Stimulated activated CD4-positive, alpha-beta T cell treated with anti-CD3 and anti-CD28 coated beads, Interleukin-1b, Interleukin-23, amount 100 ng/mL, for 1 hour (primary cell): ENCODE results near the gene ERP27.

Source experiments
- DNase-seq, 2 donors: peaks; one replicate each; pipeline ENCODE4 v3.0.0-alpha.2; 2020; ENCODE audit warnings: low read depth in 2 of 2

Gene ERP27

DNA sequence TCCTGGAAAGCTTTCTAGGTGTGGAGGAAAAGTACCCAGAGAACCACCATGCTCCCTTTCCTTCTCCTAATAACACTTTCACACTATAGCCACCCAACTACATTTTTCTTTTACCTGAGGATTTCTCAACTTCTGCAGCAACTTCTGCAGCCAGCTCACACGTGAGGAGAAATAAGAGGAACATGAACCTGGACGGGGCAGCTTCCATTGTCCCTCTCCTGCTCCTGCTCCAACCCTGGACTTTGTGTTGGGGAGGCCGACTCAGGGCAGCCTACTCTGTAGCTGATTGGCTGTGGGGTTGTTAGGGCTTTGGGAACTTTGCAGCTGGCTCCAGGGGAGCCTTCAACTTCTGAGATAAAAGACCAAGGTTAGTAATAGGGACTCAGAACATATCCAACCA is at the start of gene ERP27:
Gene ERP27, minus strand, starts transcription at position 237 of the 400 bp plus-strand sequence. Its CDS starts 29 bp downstream, at position 208.
- DNase-seq, result no peak

DNA sequence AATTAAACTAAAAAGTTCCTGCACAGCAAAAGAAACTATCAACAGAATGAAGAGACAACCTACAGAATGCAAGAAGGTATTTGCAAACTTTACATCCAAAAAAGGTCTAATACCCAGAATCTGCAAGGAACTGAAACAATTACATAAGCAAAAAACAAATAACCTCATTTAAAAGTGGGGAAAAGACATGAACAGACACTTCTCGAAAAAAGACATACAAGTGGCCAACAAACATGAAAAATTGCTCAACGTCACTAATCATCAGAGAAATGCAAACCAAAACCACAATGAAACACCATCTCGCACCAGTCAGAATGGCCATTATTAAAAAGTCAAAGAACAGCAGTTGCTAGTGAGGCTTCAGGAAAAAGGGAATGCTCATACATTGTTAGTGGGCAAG is 49.7 kb upstream of the ERP27 start:
- no peak for DNase-seq

DNA sequence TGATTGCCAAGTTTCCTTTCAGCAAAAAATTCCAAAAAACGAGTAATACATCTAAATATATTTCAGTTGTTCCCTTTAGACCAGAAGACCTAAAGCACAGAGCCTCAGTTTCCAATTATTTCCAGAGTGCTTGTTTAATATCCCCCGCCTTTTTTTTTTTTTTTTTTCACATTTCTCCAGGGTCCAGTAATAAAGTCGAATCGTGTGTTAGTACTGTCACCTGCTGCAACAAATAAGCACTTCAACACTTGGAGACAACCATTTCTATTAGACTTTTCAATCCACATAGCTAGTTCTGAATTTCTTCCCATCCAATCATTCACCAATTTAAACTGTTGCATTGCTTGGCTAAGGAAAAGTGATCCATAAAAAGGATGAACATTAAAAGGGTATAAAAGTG is 48.1 kb upstream of the ERP27 start:
- no peak for DNase-seq

DNA sequence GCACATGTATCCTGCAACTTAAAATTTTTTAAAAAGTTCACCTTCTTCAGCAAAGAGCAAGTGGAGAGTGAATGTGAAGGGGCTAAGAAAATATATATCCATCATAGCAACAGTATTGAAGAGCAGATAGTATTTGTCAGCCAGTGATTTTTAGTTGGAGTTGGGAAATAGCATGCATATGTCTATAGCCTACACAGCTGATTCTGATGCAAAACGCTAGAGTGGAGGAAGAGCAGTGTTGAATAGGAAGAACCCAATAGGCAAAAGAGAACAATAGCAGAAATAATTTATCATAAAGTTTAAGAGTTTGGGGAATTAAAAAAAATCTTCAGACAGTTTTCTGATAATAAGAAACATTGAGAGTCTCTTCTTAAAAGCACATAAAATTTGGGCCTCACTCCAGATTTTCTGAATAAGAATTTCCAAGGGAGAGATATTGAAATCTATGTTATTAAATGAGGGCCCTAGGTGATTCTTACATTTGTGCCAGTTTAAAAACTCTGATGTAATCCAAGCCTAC is 46.5 kb upstream of the ERP27 start:
- no peak for DNase-seq

DNA sequence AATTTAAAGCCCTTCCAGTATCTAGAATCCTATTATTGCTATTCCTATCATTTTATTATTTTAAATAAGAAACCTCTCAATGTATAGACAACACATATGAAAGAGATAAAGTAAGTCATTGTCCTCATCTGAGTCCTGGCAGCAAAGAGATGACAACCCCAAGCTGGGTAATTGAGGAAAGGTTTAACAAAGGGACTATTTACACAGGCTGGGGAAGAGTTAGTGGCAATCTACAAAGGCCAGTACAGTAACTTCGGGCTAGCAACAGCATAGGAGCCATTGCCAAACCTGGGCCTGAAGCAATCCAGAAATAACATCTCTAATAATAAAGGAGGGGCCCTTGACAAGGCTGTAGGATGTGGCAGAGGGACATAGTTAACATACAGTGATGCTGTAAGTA is 45.7 kb upstream of the ERP27 start:
- DNase-seq, result no peak

DNA sequence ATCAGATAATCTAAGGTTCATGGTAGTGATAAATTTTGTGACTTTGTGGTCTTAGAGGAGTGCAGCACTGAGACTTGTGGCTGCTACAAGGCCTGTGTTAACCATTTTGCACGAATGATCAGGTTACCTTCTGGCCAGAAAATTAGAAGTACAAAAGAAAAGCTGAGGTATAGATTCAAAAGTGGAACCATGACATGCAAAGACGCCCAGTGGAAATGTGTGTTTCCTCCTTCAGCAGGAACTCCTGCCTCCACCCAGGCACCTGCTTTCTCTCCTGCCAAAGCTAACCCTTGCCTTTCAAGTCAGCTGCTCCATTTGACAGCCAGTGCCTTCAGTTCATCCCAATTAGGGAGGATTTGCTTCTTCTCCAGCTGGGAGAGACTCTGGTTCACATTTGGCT is 44.7 kb upstream of the ERP27 start:
- DNase-seq, result no peak

DNA sequence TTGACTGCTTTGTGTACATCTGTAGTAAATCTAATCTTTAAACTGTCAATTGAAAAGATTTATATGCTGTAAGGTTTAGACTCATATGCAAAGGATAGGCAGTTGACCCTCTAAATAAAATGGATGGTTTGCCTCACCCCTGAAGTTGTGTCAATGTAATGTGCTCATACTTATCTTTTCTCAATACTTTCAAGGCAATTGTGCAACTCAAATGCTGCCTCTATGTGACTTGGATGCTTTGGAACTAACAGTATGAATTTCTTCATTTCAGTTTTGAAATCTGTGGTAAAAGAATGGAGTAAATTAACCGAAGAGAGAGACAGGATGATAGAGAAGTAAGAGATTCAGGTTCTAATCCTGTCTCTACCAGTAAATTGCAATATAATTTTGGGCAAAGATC is 44.2 kb upstream of the ERP27 start:
- DNase-seq, result no peak

DNA sequence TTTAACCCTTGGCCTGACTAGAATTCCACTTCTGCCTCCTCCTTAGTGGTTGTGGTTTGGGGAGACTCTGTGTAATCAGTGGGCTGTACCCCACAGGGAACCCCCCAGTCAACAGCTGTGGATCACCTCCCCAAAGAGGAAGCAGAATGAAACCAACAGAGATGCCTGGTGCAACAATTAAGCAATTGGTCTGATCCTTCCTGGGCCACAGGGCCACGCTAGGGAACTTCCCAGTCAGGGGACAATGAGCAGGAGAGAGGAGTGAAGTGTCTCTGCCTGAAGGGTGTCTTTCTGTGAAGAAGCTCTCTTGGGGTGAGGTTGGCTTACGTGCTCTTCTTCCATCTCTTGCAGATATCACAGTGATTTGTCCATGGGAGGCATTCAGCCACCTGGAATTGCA is 42.7 kb upstream of the ERP27 start:
- no peak for DNase-seq

DNA sequence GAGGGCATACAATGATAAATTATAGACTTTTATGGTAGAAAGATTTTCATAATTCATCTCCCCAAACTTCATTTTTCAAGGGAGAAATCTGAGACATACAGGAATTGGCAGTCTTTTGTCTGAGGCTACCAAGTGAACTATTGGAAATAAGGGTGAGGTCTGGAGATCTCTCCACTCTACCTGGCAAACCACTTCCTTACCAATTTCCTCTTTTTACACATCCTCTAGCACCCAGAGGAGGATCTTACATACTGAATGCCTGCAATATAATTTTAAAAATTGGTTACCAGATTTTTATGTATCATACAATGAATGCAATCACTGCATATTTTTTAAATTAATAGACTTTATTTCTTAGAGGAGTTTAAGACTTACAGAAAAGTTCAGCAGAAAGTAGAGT is 41.1 kb upstream of the ERP27 start:
- DNase-seq, result no peak

DNA sequence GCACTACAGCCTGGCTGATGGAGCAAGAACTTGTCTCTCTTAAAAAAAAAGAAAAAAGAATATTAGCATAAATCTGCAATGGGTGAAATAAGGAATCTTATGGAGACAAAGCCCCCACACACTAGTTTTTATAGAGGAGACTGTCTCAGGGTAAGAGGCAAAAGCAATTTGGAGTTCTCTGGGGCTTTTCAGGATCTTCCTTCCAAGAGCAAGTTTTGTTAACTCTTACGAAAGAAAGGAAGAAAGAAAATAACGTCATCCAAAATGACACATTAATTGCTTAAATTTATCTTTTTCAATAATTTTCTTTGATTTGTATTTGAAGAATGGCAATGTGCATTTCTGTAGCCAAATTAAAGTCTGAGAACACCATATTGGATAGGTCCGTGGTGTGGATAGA is 38.3 kb upstream of the ERP27 start:
- DNase-seq, result no peak

DNA sequence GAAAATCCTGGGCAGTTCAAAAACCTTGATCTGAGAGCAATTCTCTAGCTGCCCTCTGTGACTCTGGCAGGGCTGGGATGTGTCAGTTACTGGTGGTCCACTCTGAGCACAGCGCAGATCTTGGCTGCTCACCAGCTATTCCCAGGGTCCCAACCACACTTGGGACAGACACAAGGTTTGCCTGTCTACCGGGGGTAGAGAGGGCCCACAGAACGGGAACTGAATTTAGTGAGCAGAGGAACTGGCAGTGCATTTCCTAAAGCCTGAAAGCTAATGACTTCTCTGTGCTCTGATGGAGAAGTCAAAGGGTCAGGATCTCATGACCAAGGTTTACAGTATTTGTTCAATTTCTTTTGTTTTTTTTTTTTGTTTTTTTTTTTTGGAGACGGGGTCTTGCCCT is 37.1 kb upstream of the ERP27 start:
- no peak for DNase-seq

DNA sequence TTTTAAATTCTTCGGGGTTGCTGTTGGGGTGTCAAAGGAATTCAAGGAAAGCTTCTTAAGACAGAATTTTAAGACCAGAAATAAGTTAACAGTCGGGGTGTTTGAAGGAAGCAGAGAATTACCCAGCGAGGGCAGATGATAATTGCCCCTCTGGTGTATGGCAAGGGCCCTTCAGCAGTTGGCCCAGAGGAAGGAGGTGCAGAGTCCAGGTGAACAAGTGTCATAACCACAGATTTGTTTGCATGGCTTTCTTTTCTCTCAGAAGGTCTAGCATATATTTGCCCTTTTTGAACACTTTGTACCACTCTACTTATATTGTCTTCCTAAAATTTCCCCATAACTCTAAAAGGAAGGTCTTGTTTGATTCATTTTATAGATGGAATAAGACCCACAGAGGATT is 36.3 kb upstream of the ERP27 start:
- DNase-seq, result no peak

DNA sequence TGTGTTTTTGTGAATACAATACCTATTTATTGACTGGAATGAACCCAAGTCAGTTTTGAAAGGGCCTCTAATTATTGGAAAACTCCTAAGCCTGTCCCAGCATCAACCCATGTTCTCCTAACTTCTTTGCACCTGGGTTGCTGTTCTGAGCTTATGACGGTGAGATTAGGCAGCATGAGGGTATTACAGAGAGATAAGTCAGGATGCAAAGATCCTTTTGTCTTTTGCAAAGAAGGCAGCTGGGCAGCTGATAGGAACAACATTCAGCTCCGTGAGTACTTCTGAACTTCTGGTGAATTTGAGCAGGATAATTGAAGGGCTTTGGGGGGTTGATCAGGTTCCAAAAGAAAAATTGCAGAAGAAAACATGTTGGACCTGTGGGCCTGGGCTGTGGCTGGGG is 34.5 kb upstream of the ERP27 start, which contains the start of gene PDE6H:
Gene PDE6H, plus strand, starts transcription at position 227 of the 400 bp plus-strand sequence. CDS start 4,971 bp downstream, outside the sequence.
- DNase-seq, result no peak

DNA sequence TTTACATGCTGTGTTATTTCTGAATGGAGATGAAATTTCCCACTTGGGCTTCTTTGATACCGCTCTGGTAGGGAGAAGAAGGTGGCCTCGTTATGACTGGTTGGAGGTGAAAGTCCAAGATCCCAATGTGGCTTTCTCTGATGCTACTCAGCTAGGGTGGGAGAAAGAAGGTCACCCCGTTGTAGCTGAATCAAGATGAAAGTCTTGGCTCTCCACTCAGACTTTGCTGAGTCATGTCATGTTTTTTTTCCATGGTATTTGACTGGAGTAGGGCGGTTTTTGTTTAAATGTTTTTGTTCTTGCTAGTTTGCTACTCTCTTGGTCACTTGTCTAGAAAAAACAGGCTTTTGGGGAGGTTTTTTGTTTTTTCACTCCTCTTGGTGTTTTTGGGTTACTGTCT is 32.1 kb upstream of the ERP27 start:
- no peak for DNase-seq

DNA sequence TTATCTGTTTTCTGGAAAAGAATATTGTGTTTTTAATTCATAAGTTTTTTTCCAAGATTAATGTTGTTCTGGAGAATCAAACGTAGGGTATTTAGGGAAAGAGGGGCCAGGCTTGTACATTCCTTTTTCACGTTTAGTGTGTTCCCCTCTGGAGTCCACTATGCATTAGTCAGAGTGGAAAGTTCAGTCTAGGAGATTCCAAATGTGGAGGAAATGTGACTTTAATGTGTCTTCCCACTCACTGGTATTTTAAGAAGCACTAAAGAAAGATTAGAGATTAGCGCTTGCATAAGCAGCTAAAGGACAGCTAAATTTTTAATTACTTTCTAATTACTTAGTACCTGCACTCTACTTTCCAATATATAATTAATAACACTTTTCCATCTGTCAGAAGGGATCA is 30.1 kb upstream of the ERP27 start:
- no peak for DNase-seq

DNA sequence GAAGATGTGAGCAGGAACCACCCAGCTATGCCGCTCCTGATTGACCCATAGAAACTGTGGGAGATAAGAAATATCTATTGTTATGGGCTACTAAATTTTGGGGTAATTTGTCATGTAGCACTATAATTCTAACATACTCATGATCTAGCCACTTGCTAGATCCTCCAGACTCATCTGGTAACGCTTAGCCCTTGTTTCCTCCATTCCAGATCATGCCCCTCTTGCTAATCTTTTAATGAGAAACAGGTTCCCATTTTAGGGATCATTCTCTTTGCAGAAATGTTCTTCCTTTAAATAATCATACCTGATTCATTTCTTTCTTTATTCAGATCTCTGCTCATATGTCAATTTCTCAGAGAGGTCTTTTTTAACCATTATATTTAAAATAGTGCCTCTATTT is 26.9 kb upstream of the ERP27 start:
- no peak for DNase-seq

DNA sequence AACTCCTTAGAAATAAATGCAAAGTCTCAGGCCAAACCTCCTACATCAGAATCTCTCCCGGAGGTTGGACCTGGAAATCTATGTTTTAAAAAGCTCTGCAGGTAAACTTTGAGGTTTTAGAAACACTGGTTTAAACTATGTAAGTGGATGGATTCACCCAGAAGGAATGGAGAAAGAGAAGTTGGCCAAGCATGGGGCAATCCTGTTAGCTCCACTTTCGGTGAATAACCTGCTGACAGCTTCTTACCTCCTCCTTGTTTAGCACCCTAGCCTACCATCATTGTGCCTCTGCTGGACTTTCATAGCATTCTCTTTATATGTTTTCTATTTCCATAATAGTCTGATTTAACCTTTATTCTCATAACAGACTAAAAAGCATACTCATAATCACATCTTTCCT is 26.1 kb upstream of the ERP27 start:
- no peak for DNase-seq

DNA sequence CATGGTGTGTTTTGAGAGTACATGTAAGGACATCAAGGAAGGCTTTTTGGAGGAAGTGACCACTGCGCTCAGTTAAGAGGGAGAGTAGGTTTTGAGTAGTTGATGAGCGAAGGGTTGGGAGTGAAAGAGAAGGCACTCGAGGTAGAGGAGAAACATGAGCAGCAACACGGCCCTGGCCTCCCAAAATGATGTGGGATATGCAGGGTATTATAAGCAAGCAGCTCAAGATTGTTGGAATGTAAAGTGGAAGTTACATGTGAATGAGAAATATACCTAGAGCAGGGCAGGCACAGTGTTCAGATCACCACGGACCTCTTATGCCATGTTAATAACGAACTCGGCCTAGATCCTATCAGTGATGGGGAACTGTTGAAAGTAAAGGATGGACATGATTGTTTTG is 25.2 kb upstream of the ERP27 start:
- DNase-seq, result no peak

DNA sequence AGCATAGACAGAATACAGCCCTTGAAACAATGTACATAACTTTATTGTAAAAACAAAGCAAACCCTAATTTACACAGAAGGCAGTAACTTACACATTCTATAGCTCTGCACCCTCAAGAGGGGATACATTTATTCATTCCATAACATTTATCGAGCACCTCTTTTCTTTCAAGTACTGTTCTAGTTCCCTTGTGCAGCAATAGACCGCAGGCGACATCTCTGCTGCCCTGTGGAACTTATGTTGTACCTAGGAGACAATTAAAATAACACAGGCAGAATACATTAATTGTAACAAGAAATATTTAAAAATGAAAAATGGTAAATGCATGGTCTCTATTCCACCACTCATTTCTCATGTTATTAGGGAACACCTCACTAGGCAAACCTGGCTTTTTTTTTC is 24.5 kb upstream of the ERP27 start:
- DNase-seq, result no peak

DNA sequence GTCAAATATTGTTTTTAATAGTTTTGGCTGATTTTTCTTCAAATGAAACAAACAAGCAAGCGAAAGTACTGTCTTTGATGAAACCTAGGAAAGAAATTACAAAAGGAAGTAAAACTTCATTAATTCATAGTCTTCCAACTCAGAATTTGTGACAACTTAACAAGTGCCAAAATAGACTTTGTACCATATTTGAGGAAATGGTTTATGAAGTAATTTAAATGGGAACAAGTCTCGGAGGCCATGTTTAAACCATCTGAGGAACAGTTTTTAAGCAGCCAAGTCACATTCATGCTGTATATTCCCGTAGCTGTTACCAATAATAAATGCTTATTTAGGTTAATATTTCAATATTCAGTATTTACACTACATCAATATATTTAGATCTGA is 23.8 kb upstream of the ERP27 start:
- no peak for DNase-seq

DNA sequence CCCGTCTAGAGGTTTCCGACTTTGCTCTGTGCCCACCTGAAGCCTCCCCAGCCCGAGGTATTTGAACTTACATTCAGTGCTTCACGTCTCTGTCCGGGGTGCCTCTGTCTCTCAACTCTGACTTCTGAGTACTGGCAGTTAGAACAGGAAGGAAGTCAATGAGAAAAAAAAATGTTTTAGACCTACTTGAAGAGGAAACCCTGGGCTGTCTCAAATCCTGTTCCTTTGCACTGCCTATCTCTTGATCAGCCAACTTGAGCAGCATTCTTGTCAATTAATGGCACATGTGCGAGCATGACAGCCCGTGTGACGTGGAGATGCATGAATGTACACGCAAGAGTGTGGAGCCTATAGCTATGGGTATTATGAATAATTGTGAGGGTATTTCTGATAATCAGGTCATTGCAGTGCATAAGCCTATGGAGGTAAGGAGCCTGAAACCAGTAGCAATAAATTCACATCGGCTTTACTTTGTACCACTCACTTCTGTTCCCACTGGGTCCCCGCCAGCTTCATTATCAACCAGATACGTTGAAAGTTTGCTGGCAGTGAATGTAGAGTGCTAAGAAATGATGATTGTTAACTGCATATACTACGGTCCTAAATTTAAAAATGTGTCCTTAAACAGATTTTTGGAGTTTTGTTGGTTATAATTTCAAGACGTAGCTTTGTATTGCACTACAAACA is 23.3 kb upstream of the ERP27 start, which contains the start of gene ARHGDIB:
Gene ARHGDIB, minus strand, starts transcription at position 136 of the 687 bp plus-strand sequence. CDS start 10,889 bp downstream, outside the sequence.
- DNase-seq, result peak in 1 of 2 donors; percentile 60

DNA sequence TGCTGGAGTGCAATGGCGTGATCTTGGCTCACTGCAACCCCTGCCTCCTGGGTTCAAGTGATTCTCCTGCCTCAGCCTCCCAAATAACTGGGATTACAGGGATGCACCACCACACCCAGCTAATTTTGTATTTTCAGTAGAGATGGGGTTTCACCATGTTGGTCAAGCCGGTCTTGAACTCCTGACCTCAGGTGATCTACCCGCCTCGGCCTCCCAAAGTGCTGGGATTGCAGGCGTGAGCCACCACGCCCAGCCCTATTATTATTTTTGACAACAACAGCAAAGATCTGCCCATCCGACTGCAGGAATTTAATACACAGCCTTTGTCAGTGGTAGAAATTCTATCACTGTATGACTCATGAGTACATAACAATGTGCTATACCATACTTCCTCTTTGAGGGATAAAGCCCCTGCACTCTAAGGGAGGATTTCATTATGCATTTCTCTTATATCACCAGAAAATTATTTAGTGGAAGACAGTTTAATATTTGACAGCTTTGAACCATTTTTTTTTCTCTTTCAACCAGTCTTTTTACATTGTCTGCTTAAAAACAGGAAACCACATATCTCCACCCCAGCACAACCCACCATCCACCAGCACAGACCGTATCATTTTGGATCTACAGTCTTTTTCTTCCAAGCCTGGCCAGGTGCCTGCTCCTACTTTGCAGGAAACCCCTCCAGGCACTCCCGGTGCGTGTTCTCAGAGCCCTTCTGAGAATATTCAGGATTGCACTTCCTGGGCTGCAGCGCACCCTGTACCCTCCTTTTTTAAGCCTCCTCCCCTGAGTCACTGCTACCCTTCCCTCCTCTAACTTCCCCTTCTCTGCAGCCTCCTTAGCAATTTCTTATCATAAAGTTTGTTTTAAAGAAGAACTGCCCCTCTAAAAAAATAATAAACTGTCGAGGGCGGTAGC is 22.5 kb upstream of the ERP27 start:
- DNase-seq, result no peak
